Suprapubic skin (tissue), 4 donors: Measurements from ENCODE around the gene VMO1. TPM values are rescaled to one million over a fixed set of nuclear protein-coding genes. Genes with fewer than 3 reads are reported as not detected.

Experiments used
- DNase-seq, 2 donors: peaks; one replicate each; pipeline ENCODE4 v3.0.0-alpha.2; 2019; ENCODE audit warnings: low spot score in 2 of 2
- H3K27ac ChIP-seq: fragments of 200-600 bp; sonication (generic); one replicate; pipeline ENCODE4 v1.5.1; 2019
- H3K27me3 ChIP-seq: fragments of 200-600 bp; sonication (generic); one replicate; pipeline ENCODE4 v1.5.1; 2019
- H3K36me3 ChIP-seq: fragments of 200-600 bp; sonication (generic); one replicate; pipeline ENCODE4 v1.5.1; 2019
- H3K4me1 ChIP-seq: fragments of 200-600 bp; sonication (generic); one replicate; pipeline ENCODE4 v1.5.1; 2019
- H3K4me3 ChIP-seq: fragments of 200-600 bp; sonication (generic); one replicate; pipeline ENCODE4 v1.5.1; 2019; ENCODE audit warnings: mild to moderate bottlenecking
- H3K9me3 ChIP-seq: fragments of 200-600 bp; sonication (generic); one replicate; pipeline ENCODE4 v1.5.1; 2019
- CTCF ChIP-seq, 2 donors: fragments of 200-600 bp in 1 of 2; fragments of 450-650 bp in 1 of 2; sonication (generic) in 1 of 2; IDR thresholded peaks; one replicate each; pipeline ENCODE4 v1.5.1; 2016 to 2019; ENCODE audit warnings: antibody characterized with exemption in 2 of 2, mild to moderate bottlenecking in 1 of 2, moderate library complexity in 1 of 2
- EP300 ChIP-seq: sonication (generic); formaldehyde crosslinking; IDR thresholded peaks from one replicate; pipeline ENCODE4 v1.6.1; 2017; ENCODE audit warnings: antibody characterized with exemption
- POLR2A ChIP-seq, 2 donors: fragments of 450-650 bp; IDR thresholded peaks; one replicate each; pipeline ENCODE4 v1.6.1; 2017; ENCODE audit warnings: antibody characterized with exemption in 2 of 2, mild to moderate bottlenecking in 2 of 2, moderate library complexity in 2 of 2
- POLR2AphosphoS5 ChIP-seq, 3 donors: sonication (generic); formaldehyde crosslinking; IDR thresholded peaks; one replicate each; pipeline ENCODE4 v1.6.1; 2017; ENCODE audit warnings: antibody characterized with exemption in 3 of 3
- WGBS: methylation state at CpG from one replicate; pipeline ENCODE4 v1.1.5; 2018; 5-methylcytosine and 5-hydroxymethylcytosine counted together
- total RNA-seq, 4 donors: library from RNA; depleted of rRNA; stranded (reverse); fragments of >200 nt; gene quantifications; one replicate each; pipeline ENCODE4 v1.1.0, GENCODE V29; 2016

Gene VMO1
- total RNA-seq, 4 donors from 2014 or later = 1.4 to 1.5 TPM; not detected in 2

- TF ChIP-seq POLR2A (IDR thresholded peaks at IDR 0.05) = no peak
- DNase-seq = no peak
- peaks cover 27% of the 10 kb centered on the region for H3K27me3 ChIP-seq
- WGBS = 50% methylated on average over 3 of the region's 3 CpGs
- no peak overlapping the region for H3K4me3 ChIP-seq
- H3K36me3 ChIP-seq = no peaks in the 10 kb centered on the region
- peaks cover 4% of the 10 kb centered on the region for H3K4me1 ChIP-seq
- no peak overlapping the region for H3K27ac ChIP-seq
- H3K9me3 ChIP-seq = no peaks in the 10 kb centered on the region
These were observed 35.6 kb downstream of the VMO1 start for GRCh38 chr17:4750606-4751005.

GRCh38 chr17:4748686-4749085, 37.5 kb downstream of the VMO1 start:
- Histone ChIP-seq H3K4me1 (peaks cover 13% of the 10 kb centered on the region), H3K9me3 (no peaks in the 10 kb centered on the region), H3K27me3 (peaks cover 36% of the 10 kb centered on the region), H3K4me3 (no peak overlapping the region), H3K27ac (no peak overlapping the region), H3K36me3 (no peaks in the 10 kb centered on the region)
- no peak for TF ChIP-seq CTCF (IDR thresholded peaks at IDR 0.05)
- no peak for TF ChIP-seq EP300
- no peak for TF ChIP-seq POLR2A (IDR thresholded peaks at IDR 0.05)
- no peak for TF ChIP-seq POLR2AphosphoS5 (IDR thresholded peaks at IDR 0.05)
- 56% methylated on average over 4 of the region's 4 CpGs for WGBS
- DNase-seq = no peak

DNA sequence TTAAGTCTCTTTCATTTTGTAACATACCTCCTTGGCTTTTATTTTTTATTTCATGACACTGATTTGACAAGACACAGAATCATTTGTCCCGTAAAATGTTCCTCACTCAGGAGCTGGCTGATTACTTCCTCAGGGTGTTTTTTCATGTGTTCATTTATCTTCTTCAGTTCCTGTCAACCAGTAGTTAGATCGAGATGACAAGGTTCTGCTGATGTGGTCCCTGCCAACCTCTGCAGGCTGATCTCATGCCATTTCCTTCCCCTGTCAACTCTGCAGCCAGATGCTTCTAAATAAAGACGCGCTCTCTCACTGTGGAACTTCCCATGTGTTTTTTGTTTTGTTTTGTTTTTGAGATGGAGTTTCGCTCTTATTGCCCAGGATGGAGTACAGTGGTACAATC, 38.3 kb downstream of the VMO1 start:
- no peak overlapping the region for H3K27ac ChIP-seq
- WGBS = 23% methylated on average over 5 of the region's 5 CpGs
- TF ChIP-seq EP300 = no peak
- TF ChIP-seq POLR2AphosphoS5 (IDR thresholded peaks at IDR 0.05) = no peak
- TF ChIP-seq POLR2A (IDR thresholded peaks at IDR 0.05) = no peak
- no peak for TF ChIP-seq CTCF (IDR thresholded peaks at IDR 0.05)
- H3K27me3 ChIP-seq = peaks cover 34% of the 10 kb centered on the region
- no peaks in the 10 kb centered on the region for H3K36me3 ChIP-seq
- H3K4me3 ChIP-seq = no peak overlapping the region
- peaks cover 13% of the 10 kb centered on the region for H3K4me1 ChIP-seq
- no peaks in the 10 kb centered on the region for H3K9me3 ChIP-seq
- DNase-seq = no peak

DNA sequence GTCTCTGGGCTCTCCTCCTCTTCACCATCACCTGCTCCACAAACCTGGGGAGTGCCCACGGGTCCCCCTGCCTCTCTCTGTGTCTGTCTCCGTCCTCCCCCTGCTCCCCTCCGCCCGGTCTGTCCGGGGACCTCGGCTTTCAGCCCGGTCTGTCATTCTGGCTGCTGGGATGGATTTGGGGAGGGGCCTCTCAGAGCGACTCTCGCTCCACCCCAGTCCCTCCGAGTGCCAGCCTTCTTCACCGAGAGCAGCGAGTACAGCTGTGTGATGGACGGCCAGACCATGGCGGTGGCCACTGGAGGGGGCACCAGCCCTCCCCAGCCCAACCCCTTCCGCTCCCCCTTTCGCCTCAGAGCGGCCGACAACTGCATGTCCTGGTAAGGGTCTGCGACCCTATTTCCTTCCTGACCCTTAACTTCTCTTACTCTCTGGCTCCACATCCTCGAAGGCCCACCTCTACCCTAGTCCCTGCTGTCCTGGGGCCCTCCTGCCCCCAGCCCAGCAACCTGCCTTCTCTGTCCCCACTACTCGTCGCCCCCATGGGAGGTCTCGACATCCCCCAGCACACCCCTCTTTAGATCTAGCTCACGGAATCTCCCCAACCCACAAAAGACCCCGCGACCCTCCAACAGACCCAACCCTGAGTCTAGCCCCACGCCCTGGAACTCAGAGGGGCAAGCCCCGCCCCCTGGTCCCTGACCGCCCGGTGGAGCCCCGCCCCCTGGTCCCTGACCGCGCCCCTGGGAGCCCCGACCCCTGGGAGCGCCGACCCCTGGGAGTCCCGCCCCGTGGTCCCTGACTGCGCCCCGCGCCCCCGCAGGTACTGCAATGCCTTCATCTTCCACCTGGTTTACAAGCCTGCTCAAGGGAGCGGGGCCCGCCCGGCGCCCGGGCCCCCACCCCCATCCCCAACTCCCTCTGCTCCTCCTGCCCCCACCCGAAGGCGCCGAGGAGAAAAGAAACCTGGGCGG, 40.9 kb downstream of the VMO1 start:
- Histone ChIP-seq H3K27ac (no peak overlapping the region), H3K4me3 (no peak overlapping the region), H3K36me3 (no peaks in the 10 kb centered on the region), H3K4me1 (peaks cover 13% of the 10 kb centered on the region), H3K9me3 (no peaks in the 10 kb centered on the region), H3K27me3 (peaks cover 16% of the 10 kb centered on the region)
- WGBS = 25% methylated on average over 45 of the region's 51 CpGs
- TF ChIP-seq POLR2AphosphoS5 (IDR thresholded peaks at IDR 0.05) (no peak), CTCF (IDR thresholded peaks at IDR 0.05) (no peak), POLR2A (IDR thresholded peaks at IDR 0.05) (no peak), EP300 (no peak)
- no peak for DNase-seq

- H3K9me3 ChIP-seq = no peaks in the 10 kb centered on the region
- peaks cover 20% of the 10 kb centered on the region for H3K4me1 ChIP-seq
- no peak overlapping the region for H3K4me3 ChIP-seq
- no peak for DNase-seq
- H3K27me3 ChIP-seq = peaks cover 14% of the 10 kb centered on the region
- no peak overlapping the region for H3K27ac ChIP-seq
- 89% methylated on average over 8 of the region's 9 CpGs for WGBS
- H3K36me3 ChIP-seq = no peaks in the 10 kb centered on the region
- TF ChIP-seq POLR2A (IDR thresholded peaks at IDR 0.05) (no peak), EP300 (no peak), POLR2AphosphoS5 (IDR thresholded peaks at IDR 0.05) (no peak), CTCF (IDR thresholded peaks at IDR 0.05) (no peak)
These were observed 42.3 kb downstream of the VMO1 start for GRCh38 chr17:4743898-4744297.
